HG02623 (cell line): ENCODE data around the gene TXNDC11.

Experiments used
- ATAC-seq: cut with Tn5 transposase; IDR thresholded peaks from one replicate; pipeline ENCODE4 v1.9.1; 2021; ENCODE audit warnings: moderate library complexity; ENCODE audit not compliant: unreplicated experiment

TXNDC11 gene

DNA sequence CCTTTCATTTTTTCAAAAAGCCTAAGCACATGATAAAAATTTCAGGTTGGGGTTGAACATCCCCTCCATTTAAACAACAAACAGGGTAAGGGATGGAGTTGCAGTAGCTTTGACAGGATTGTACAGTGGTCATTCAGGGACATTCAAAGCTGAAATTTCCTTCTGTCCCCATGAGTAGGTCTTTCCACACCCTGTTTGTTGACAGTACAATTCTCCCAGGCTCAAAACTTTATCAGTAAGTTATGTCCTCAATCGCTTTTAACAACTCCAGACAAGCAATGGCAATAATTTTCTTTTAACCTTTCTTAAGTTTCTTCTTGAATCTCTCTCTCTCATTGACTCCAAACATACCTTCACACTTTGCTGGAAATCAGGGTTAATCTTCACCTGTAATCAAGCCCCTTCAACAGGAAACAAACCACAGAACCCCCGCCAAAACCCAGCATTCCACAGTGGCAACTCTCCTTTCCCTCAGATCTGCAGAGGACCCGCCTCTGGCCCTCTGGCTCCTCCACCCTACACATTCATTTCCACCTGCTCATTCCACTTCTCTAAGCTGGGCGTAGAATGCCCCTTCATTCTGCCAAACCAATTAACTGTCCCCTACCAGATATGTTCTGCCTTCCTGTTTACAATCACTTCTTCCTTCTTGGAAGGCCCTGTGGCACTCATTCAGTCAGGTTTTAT lies 20.7 kb downstream of the TXNDC11 start:
- no peak for ATAC-seq

DNA sequence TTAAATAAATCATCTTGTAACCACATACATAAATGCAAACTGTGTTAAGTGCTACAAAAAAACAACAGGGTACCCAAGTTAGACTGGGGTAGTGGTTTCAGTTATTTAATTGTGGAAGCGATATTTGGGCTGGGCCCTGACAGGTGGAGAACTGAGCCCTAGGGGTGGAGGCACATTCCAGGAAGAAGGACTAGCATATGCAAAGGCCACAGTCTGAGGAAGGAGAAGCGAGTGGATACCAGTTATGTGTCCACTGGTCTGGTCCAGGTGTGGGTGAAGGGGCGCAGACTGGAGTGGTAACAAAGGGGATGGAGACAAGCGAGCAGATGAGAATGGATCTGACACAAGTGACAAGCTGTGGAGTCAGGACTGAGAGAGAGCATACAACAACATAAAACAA lies 22.9 kb downstream of the TXNDC11 start:
- ATAC-seq, result no peak

DNA sequence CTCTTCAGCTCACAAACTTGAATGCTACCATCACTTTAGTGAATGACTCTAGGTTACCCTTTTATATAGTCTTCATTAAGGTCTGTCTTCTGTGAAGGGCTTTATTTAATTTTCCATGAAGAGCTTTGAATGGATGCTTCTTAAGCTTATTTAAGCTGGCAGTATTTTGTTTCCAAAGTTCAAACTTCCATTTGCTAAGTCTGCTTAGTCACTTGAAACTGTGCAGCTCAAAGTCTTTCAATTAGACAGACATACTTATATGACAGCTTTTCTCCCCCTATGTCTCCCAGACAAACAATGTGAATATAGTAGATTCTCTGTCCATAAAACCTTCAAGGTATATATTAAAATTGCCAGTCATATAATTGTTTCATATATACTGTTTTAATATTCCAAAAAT lies 23.5 kb downstream of the TXNDC11 start:
- ATAC-seq, result no peak

DNA sequence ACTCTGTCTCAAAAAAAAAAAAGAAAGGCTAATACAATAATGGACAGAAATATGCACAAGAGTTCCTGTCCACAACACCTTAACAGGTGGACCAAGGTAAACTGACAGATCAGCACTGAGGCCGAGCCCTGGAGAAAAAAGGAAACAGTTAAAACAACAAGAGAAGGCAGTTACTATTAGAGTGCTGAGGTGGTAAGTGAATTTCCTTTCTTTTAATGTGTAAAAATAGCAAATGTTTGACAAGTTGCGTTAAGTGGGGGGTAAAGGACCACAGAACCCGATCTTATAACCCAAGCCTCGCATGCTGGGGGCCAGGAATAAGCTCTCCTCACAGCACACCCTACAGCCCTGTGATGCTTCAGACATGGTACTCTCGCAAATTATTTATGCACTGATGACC lies 24.8 kb downstream of the TXNDC11 start:
- no peak for ATAC-seq

DNA sequence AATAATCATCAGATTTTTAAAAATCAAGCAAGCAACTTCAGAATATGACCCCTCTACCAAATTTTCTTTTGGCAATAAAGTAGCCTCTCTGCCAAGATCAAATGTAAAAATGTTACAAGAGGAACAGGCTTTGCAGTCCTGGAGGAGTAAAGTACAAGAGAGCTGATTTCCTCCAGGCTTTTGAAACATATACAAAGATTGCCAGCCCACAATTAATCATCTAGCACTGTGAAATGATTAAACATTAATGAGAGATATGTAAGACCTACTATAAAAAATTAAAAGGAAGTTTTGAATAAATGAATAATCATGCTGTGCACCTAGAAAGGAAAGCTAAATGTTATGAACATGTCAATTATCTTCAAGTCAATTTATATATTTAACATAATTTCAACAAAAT lies 26.3 kb downstream of the TXNDC11 start:
- no peak for ATAC-seq

DNA sequence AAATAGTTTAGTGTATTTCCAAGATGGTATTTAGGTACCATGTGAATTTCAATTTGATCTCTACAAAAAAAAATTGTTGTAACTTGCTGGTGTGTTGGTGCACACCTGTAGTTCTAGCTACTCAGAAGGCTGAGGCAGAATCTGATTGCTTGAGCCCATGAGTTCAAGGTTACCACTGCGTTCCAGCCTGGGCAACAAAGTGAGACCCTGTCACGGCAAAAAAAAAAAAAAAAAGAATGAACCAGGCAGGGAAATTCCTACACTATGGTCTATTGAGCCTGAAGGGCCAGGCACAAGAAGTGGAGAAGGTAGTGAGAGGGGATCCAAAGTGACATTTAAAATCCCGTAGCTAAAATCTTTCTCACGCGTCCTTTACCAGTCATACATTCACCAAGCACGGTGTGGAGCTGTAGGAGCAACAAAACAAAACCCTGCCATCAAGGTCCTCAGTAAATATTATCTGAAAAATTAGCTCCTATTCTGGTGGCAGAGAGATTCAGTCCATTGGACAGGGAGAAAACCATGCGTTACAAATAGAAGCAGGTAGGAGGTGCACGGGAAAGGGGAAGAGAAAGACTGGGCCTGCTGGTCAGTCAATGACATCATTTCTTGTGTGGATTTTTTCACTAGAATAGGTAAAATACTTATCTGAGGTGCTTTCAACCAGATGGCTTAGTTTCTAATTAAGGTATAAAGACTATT lies 27.3 kb downstream of the TXNDC11 start:
- ATAC-seq, result no peak

DNA sequence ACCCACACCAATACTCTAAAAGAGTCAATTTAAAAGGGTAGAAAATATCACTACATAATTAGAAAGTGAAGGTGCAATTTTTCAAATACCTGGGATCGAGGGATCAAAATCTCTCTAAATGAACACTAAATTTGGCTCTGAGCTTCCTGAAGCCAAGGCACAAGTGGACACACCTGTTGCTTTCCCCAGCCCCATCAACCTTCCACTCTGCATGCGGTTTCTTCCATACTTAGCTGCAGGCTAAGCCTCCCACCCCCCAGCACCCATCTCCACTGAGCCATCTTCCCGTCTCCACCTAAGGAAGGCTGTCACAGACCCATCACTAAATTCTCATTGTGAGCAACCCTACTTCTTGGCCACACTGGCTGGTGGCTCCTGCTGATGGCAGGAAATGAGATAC lies 30.5 kb downstream of the TXNDC11 start:
- ATAC-seq, result no peak

DNA sequence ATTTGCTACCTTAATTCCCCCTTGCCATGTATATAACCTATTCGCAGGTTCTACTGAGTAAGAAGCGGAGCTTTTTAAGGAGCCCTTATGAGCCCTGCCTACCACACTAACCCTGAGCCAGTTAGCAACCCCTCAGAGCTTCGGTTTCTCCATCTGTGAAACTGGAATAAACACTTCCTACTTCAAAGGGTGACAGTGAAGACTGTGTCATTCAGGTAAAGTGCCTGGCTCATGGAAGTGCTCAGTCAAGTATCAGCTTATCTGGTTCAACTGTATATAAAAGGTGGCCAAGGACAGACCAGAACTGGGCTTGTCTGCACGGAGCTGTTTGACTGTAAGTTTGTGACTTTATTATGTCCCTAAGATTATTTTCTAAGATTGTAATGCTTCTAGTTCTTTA lies 31.0 kb downstream of the TXNDC11 start:
- ATAC-seq, result no peak

DNA sequence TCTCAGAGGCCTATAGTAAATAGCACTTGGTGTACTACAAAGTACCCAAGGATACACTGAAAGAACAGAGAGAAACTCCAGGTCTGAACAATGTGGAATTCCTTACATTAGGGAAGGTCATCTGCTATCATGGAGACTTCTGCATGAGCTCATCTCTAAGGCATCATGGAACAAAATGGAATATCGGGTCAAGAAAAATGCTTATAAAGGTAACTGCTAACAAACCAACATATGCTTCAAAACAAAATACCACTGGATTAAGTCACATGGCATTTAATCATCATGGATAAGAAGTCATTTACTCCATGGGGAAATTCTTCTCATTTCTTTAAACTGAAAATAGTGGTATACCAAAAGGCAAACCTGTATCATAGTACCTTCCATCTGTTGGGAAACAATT lies 34.2 kb downstream of the TXNDC11 start:
- no peak for ATAC-seq

DNA sequence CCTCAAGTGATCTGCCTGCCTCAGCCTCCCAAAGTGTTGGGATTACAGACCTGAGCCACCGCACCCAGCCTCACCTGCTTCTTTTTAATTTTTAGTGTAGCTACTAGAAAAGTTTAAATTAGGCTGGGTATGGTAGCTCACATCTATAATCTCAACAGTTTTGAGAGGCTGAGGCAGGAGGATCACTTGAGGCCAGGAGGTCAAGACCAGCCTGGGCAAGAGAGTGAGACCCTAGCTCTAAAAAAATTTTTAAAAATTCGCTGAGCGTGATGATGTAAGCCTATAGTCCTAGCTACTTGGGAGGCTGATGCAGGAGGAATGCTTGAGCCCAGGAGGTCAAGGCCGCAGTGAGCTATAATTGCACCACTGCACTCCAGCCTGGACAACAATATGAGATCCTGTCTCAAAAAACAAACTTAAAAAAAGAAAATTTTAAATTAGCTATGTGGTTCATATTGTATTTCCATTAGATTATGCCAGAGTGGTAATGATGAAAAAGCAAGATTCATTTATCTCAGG lies 34.9 kb downstream of the TXNDC11 start:
- ATAC-seq, result no peak

DNA sequence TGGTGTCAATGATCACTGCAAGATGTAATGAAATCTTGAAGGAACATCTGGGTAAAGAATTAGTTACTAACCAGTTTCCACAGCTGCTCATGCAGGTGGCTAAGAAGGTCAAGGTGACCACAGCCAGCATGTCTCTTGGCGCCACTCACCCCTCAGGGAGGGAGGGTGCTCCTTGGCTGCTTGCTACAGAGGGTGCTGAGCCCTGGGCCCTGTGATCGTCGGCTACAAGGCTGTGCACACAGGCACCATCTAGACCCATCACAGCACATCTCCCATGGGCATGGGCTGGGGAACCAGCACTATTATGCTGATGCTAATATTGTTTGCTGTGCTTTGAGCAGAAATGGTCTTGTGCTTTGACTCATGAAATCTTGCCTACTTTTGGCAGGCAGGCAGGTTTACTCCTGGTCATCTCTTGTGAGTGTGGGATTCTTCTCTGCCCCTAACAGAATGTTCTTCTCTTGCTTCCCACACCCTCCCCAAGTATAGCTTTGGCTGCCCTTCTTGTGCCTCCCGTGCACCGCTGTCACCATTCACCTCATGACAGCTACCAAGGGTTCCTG lies 36.4 kb downstream of the TXNDC11 start:
- no peak for ATAC-seq

DNA sequence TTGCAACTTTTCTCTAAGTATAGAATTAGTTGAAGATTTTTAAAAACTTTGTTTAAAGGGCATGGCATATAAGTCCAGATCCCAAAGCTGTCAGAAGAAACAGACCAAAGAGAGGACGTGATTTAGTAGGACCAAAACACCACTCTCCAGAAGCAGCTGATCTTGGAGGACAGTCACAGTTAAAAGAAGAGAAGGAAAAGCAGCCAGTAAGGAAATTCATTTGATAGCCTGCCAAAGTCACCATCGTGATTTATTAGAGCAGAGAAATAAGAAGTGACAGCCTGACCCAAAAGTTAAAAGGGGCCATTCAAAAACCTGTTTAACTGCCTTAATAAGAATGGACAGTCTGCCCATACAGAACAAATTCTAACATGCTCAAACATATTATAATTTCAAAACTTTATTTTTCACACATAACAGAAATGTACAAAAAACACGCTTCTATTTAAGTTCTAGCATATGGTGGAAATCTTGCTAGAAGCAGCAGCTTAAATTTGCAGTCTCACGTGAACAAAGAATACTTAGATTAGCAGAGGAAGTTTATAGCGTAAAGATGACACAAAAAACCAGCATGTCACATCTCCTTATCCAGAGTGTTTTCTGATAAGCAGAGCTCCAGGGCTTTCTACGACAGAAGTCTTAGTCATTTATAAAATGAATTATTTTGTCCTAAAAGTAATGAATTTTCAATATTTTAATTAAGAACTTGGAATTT lies 37.2 kb downstream of the TXNDC11 start:
- ATAC-seq, result no peak

DNA sequence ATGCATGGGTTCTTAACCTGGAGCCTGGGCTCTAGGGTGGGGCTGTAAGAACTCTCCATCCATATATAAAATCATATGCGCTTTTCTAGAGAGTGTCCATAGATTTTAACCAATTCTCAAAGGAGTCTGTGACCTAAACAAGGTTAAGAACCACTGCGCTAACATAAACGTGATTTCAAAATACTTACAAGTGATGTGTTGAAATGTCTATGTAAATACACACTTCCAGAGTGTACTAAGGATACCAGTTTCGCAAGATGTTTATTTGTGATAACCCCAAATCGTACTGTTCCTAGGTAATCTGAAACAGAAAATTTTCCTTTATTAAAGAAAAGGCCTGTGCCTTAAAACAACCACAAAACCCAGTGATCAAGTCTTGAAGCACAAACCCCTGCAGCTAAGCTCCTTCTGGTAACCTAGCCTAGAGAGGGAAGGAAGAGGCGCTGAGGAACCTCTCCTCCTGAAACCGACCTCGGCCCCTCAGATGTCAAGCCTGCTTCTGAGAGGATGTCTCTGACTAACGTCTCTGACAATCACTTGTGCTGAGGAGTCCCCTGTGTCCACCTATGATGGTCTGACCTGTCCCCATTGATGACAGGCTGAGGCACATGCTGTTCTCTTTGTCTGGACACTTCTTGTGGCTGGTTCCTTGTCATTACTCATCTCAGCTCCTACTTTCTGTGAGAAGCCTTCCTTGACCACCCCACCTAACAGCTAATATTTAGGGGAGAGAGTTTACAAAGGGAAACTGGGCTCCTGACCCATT lies 42.2 kb downstream of the TXNDC11 start:
- no peak for ATAC-seq

DNA sequence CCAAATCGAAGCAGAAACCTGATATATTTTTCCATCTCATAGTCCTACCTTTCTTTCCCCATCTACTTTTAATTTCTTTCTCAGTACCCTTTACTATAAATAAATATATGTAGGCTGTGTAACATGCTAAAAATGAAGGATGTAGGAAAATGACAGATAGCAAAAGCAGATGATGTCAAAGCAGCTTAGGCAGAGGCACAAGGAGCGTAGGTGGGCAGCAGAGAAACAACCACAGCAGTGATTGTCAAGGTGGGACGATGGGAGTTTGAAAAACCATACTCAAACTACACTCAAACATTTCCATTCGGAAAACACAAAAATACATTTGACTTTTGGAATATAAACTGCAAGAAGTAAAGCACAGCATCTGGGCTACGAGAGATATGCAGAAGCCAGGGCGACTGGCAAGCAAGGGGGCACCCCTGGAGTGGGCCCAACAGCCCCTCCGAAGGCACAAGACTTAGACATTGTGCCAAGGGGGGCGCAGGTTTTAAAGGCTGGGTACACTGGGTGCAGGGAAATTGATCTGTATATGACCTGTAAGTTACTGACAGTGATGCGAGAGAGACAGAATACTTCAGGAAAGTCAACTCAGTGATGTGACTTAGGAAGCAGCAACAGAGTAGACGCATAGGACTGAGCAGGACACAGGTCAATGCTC lies 43.3 kb downstream of the TXNDC11 start:
- no peak for ATAC-seq

DNA sequence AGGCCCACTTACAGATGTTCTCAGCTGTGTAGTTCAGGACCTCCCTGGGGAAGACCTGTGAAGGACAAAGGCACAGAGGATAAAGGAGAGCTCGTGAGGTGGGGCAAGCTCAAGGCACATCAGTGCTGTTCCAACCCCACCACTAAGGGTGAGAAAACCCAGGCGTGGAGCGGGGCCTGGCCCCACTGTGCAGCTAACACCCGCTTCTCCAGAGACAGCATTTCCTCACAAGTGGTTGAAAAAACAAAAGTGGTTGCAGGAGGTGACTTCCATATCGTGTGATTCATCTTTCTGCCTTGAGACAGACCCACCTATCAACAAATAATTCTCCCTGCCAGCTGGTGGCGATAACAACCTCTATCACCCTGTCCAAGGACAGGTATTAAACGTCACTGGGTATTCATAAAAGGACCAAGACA lies 44.4 kb downstream of the TXNDC11 start:
- ATAC-seq, result no peak

DNA sequence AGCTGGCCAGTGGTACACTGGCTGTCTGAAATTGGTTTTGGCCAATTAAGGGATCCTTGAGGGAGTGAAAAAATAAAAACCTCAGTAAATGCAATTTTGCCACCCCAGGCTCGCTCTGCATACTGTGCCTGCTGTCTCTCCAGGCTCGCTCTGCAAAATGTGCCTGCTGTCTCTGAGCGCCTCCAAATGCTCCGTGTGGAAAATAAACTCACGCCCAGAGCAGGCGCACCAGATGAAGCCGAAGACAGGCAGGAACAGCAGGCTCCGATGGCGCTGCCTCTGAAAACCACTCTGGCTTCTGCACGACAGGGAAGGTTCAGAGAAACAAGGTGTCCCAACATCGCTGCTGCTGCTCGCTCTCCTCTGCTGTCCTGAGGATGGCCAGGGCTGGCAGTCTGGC lies 45.3 kb downstream of the TXNDC11 start:
- ATAC-seq, result no peak

DNA sequence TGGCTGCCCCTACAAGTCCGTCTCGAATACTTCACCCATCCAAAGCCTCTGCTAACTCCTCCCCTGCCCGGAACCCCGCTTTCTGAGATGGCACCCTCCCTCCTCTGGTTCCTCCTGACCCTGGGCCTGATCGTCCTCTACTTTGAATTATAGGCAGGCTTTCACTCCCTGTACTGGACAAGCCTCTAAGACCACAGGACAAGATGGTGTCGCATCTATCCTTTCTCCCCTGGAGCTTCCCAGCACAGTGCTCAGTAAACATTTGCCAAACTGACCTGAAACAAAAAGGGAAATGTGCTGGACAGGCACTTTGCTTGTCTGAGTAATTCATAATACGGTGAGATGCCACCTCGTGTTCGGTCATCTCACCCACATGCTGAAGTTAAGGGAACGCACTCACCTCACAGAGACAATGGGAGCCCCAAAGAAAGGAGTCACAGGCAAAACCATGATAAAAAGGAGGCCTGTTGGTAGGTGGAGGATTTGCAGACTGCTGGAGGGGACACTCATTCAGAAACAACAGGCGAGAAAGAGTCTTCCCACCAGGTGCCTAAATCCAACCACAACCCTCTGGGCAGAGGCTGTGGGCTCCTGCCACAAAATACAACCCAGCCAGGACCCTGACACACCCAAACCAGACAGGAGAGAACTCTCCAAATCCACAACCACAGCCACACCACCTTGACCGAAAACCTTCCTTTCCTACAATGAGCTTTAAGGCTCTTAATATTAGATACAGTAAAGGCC lies 46.2 kb downstream of the TXNDC11 start:
- ATAC-seq, result no peak

DNA sequence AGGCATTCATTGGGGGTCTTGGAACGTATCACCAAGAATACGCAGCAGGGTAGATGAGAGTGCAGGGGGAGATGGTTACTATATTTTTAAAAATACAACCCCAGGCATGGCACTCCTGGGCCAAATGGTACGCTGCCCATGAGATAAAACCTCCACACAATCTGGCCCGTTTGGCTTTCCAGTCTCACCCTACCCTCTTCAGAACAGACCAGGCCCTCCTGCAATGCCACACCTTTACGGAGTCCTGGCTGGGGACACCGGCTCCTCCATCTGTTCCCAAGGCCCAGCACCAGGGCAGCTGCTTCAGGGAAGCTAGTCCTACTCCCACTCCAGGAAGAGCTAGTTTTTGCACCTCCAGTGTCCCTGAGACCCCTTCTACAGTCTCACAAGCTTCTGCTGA lies 50.0 kb downstream of the TXNDC11 start:
- no peak for ATAC-seq

DNA sequence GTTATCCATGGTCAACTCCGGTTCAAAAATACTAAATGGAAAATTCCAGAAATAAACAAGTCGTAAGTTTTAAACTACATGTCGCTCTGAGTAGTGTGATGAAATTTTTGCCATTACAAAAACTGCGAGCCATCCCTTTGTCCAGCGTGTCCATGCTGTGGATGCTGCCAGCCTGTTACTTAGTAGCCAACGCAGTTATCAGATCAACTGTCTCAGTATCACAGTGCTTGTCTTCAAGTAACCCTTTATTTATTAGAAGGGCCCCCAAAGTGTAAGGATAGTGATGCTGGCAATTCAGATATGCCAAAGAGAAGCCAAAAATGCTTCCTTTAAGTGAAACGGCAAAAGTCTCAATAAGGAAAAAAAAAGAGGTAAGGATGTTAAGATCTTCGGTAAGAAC lies 50.5 kb downstream of the TXNDC11 start:
- no peak for ATAC-seq

DNA sequence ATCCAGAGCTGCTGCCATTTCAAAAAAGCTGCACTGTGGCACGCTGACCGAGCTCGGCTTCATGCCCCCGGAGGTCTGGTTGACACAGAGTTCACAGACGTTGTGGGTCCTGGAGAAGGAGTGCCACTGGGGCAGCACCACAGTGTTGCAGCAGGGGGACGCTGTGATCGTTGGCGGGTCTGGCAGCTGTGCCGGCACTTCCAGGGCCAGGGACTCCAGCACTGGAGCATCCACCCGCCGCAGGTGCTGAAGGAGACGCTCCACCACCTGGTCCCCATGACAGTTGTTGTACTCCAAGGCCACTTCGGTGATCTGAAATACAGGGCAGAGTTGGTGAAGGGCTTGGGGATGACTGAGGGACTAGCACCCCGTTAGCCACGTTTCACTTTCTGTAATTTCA lies 50.9 kb downstream of the TXNDC11 start:
- no peak for ATAC-seq
